Retina (tissue), 1 donor: Measurements from ENCODE around the gene ARAP3.

Experiments used
- DNase-seq: peaks from one replicate; pipeline ENCODE4 v3.0.0-alpha.2; 2016

The ARAP3 gene

DNA sequence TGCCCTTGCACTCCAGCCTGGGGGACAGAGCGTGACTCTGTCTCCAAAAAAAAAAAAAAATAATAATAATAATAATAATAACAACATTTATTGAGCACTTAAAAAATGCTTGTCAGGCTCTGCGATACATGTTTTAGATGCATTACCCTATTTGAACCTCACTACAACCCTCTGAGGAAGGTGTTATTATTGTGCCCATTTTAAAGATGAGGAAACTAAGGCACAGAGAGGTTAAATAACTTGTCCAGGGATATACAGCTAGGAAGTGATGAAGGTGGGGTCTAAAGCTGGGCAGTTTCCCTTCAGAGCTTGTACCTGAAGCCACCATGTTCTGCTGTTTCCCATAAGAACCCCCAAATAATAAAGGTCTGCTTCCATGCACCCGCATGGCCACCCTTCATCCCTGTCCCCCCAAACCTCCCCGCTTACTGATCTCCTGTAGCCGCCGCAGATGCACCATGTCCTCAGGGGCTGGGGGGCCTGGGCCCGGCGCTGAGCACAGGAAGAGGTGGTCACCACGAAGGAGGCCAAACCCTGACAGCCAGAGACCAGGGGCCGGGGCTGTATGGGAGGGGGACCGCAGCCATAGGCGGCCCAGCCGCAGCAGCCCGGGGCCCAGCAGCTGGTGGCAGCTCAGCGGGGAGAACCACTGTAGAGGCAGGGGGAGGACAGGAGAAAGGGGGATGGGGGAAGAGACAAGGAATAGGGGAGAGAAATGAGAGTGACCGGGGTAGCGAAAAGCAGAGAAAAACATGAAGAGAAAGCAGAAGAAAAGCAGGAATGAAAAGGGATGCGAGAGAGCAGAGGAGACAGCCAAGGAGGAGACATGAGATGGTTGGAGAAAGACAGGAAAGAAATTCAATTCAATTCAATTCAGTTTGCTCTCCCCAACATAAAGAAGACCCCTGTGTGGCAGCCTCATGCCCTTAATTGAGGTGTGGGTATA is 15.8 kb downstream of the ARAP3 start:
- DNase-seq: no peak

- peak; percentile 87 for DNase-seq
Observed at GRCh38 chr5:141664733-141665461, 17.1 kb downstream of the ARAP3 start.

DNA sequence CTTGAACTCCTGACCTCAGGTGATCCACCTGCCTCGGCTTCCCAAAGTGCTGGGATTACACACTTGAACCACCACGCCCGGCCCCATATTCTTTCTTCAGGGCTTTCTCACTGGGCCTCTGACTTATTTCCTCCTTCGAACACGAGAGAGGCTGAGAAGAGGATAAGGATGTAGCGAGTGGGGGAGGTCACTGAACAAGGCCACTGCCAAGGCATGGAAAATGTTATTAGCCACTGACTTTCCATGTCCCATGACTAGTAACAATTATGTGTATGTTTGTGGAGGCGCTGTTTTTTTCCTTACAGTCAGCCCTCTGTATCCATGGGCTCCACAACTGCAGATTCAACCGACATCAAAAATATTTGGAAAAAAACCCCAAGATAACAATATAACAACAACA is 18.5 kb downstream of the ARAP3 start:
- DNase-seq: no peak

- no peak for DNase-seq
Observed at GRCh38 chr5:141662028-141662427, 20.0 kb downstream of the ARAP3 start.

- DNase-seq: no peak
Observed at GRCh38 chr5:141657937-141658545, 24.0 kb downstream of the ARAP3 start.

- DNase-seq: no peak
Observed at GRCh38 chr5:141657404-141657803, 24.6 kb downstream of the ARAP3 start.

GRCh38 chr5:141656396-141656795 is 25.6 kb downstream of the ARAP3 start:
- DNase-seq: no peak

DNA sequence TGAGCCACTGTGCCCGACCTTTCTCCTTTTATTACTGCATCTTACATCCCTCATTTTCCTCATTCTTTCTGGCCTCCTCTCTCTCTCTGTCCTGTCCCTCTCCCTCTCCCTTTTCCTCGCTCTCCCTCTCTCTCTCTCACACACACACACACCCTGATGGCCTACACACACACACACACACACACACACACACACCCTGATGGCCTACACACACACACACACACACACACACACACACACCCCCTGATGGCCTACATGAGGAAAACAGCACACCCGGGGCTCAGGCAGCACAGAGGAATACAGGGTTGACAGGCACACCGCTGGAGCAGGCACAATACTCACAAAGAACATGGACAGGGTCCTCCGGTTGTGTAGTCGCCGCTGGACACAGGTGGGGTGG is 27.0 kb downstream of the ARAP3 start:
- DNase-seq: no peak

- DNase-seq: no peak
Observed at GRCh38 chr5:141654298-141654697, 27.7 kb downstream of the ARAP3 start.

- DNase-seq: no peak
Observed at GRCh38 chr5:141651728-141652105, 30.3 kb downstream of the ARAP3 start.

GRCh38 chr5:141650851-141651727 is 30.9 kb downstream of the ARAP3 start, which contains the start of gene FCHSD1:
TSS of gene FCHSD1 (minus strand) at chr5:141651418. CDS start at chr5:141651368, 50 bp downstream.
- DNase-seq: peak; percentile 73

DNA sequence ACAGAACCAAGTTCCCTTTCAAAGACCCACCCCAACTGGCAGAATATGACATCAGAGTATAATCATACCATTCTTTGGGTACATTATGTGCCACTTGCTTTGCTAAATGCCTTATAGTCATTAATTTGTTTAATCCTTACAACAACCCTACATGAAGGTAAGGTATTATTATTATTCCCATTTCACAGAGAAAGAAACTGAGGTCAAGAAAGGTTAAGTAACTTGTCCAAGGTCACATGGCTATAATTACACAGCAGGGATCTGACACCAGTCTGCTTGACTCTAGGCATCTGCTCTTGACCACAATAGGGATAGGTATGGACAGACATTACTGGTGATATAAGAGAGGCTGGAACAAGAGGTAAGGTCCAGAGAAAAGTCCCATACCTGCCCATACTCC is 32.1 kb downstream of the ARAP3 start:
- DNase-seq: no peak

DNA sequence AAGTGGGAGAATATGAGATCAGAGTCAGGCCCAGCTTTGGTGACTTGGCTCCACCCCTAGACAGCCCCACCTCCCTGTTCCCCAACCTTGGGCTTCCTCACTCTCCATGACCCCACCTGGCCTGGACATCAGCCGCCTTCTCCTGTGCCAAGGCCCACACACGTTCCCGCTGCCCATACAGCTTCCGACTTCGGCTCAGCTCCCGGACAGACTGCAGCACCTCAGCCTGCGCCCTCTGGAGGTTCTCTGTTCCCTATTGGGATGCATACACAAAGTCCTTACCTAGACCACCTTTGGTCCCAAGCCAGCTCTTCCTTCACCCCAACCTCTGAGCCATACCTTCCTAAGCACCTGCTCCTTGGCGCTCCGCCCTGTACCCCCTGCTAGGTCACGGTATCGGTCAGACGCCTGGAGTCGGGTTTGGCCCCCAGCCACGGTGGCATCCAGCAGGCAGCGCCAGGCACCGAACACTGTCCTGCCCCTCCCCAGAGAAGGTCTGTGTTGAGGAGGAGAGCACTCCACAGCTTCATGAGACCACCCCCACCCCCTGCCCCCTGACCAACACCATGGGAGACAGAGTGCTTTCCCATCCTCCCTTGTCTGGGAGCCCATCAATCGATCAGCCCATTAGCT is 32.9 kb downstream of the ARAP3 start:
- no peak for DNase-seq

- no peak for DNase-seq
Observed at GRCh38 chr5:141647851-141648250, 34.2 kb downstream of the ARAP3 start.

GRCh38 chr5:141647242-141647641 is 34.8 kb downstream of the ARAP3 start:
- no peak for DNase-seq

- no peak for DNase-seq
Observed at GRCh38 chr5:141646026-141646425, 36.0 kb downstream of the ARAP3 start.

DNA sequence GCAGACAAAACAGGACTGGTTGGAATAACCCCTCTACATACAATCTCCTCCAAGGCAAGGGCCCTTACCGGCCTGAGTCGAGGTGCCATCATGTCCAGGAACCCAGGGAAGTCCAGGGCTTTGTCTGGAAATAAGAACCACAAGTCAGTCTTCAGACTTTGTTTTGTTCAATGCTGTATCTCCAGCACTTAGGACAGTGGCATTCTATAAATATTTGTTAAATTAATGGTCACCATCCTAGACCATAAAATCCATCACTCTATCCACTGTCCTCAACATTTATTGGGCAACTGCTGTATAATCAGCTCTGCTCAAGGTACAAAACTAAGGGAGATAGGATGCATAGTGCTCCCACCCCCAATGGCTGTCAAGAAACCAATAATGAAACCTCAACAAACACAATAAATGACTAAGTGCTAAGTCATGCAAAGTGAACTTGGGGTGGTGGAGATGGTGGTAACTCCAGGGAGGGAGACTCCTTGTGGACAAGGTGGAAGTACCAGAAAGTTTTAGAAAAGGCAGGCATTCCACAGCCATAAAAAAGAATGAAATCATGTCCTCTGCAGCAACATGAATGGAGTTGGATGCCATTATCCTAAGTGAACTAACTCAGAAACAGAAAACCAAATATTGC is 40.3 kb downstream of the ARAP3 start:
- no peak for DNase-seq

DNA sequence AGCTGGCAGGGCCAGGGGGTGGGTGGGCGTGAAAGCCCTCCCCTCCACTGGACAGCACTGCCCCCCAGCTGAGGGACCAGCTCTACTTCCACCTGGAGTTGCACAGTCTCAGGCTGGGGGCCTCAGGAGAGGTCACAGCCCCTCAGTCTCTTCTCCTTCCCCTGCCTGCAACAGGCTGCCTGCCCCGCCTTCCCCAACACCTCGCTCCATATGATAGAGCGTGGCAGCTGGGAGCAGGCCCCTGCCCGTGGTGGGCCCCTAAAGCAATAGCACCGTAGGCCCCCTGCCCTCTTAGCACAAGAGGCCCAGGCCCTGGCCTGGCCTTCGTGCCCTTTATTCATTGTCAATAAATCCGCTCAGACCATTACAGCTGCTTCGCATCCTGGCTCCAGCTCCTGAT is 41.3 kb downstream of the ARAP3 start:
- DNase-seq: no peak

GRCh38 chr5:141640051-141640415 is 42.0 kb downstream of the ARAP3 start:
- DNase-seq: no peak

DNA sequence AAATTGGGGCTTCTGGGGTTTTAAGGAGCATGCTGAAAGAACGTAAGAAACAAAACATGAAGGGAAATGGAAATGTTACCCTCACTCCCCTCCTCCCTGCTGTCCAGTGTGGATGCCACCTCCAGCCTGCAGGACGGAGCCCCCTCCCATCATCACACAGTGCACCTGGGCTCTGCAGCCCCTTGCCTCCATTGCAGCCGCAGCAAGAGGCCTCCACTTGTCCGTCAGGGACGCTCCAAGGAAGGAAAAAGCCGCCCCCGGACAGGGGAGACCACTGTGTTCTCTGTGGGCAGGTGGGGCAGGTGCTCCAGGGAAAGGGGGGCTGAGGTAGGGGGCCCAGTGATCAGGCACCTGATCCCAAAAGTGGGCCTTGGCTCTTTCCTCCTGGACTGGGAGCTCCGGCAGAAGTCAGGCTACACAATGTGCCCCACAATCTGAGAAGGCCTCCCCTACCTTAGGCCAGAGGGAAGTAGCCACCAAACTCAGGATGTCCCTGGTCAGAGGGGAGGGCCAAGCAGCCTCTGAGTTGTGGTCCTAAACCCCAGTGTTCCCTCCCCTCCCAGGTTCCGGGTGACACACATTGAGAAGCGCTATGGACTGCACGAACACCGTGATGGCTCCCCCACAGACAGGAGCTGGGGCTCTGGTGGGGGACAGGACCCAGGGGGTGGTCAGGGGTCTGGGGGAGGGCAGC is 42.5 kb downstream of the ARAP3 start:
- no peak for DNase-seq

DNA sequence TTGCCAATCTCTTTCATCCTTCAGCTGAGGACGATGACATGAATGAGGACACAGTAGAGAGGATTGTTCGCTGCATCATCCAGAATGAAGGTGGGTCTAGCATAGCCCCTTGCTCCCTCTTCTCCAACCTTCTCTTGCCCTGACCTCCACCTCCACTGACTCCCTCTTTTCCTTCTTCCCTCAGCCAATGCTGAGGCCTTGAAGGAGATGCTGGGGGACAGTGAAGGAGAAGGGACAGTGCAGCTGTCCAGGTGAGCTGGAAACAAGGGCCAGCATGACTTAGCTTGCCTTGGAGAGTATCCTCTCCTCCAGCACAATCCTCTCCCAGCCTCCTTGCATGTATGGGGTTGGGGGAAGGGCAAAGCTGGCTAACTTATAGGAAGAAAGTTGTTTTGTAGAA is 43.3 kb downstream of the ARAP3 start:
- DNase-seq: no peak
